ENCODE results near the gene PRPH2.

PRPH2 gene, protein sequence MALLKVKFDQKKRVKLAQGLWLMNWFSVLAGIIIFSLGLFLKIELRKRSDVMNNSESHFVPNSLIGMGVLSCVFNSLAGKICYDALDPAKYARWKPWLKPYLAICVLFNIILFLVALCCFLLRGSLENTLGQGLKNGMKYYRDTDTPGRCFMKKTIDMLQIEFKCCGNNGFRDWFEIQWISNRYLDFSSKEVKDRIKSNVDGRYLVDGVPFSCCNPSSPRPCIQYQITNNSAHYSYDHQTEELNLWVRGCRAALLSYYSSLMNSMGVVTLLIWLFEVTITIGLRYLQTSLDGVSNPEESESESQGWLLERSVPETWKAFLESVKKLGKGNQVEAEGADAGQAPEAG

DNA sequence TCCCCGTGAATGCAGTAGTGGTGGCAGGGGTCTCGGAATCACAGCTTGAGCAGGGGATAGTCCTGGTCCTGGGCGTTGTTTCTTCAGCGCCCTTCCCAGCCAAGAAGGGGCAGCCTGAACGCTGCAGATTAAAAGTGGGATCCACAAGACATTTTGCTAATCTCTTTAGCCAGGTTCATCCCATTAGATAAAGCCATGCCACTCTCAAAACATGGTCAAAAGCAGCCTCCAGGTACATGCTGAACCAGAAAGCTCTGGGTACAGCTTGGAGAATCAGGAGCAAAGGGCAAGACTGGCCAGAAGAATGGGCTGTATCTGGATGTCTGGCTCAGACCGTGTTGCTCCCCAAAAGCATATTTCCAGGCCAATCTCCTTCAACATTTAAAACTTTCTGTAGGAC is at the start of gene PRPH2:
PRPH2 (minus strand) TSS at position 101 of the 400 bp plus-strand sequence. CDS start 263 bp downstream, outside the sequence.
- no peak within 1 kb of the TSS for H3K4me3 ChIP-seq (ENCODE audit: low read depth in 1 of 2, low read length in 2 of 2)
- no peak within 1 kb of the TSS for H3K27ac ChIP-seq (ENCODE audit: low read length)
- H3K9me3 ChIP-seq (ENCODE audit: control insufficient read depth in 1 of 2, low read length in 2 of 2): no peaks in the 10 kb centered on the region
- H3K4me1 ChIP-seq (ENCODE audit: control insufficient read depth in 1 of 2, insufficient read depth in 2 of 2, low read length in 2 of 2): peaks cover 6 to 18% of the 10 kb centered on the region in 2 donors
- H3K36me3 ChIP-seq (ENCODE audit: control insufficient read depth in 1 of 2, insufficient read depth in 2 of 2, low read length in 2 of 2): peaks cover 8 to 9% of the 10 kb centered on the region in 2 donors
- no peaks in the 10 kb centered on the region for H3K27me3 ChIP-seq (ENCODE audit: low read depth, low read length)

DNA sequence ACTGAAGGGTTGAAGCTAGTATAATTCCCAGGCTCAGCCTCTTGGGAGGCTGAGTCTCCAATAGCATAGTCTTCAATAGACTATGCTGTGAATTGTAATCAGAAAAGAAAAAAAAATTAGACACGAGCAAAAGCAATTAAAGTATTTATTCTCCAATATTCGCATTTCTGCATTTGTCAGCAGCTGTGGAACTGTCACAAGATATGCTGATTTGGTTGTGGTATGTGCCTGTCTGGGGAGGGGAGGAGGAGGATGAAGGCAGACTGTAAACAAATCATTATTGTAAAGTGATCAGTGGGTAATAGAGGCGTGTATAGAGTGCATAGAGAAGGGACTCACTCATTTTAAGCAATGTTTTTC is 49.3 kb upstream of the PRPH2 start:
- no peak overlapping the region for H3K4me3 ChIP-seq (ENCODE audit: low read depth in 1 of 2, low read length in 2 of 2)
- no peaks in the 10 kb centered on the region for H3K27me3 ChIP-seq (ENCODE audit: low read depth, low read length)
- H3K36me3 ChIP-seq (ENCODE audit: control insufficient read depth in 1 of 2, insufficient read depth in 2 of 2, low read length in 2 of 2): no peaks in the 10 kb centered on the region
- no peak overlapping the region for H3K27ac ChIP-seq (ENCODE audit: low read length)
- peaks cover 0 to 4% of the 10 kb centered on the region in 2 donors for H3K4me1 ChIP-seq (ENCODE audit: control insufficient read depth in 1 of 2, insufficient read depth in 2 of 2, low read length in 2 of 2)
- H3K9me3 ChIP-seq (ENCODE audit: control insufficient read depth in 1 of 2, low read length in 2 of 2): no peaks in the 10 kb centered on the region

DNA sequence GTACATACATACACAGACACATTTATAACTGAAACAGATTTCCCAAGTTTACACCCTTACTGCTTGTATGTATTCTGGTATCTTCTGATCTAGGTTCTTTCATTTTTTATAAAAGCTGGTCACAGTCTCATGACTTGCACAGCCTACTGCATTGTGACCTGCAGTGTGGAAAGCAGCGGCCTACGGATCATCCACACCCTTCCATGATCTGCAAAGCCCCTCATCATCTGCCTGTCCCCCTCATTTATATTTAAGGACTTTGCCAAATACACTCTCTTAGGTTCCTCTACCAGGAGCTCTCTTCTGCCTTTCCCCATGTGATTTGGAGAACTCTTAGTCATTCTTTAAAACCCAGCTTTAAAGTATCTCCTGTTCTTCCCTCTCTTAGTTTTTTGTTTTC is 47.4 kb upstream of the PRPH2 start:
- Histone ChIP-seq H3K9me3 (ENCODE audit: control insufficient read depth in 1 of 2, low read length in 2 of 2) (no peaks in the 10 kb centered on the region), H3K27ac (ENCODE audit: low read length) (no peak overlapping the region), H3K36me3 (ENCODE audit: control insufficient read depth in 1 of 2, insufficient read depth in 2 of 2, low read length in 2 of 2) (peaks cover 0 to 5% of the 10 kb centered on the region in 2 donors), H3K4me3 (ENCODE audit: low read depth in 1 of 2, low read length in 2 of 2) (no peak overlapping the region), H3K4me1 (ENCODE audit: control insufficient read depth in 1 of 2, insufficient read depth in 2 of 2, low read length in 2 of 2) (peaks cover 0 to 4% of the 10 kb centered on the region in 2 donors), H3K27me3 (ENCODE audit: low read depth, low read length) (no peaks in the 10 kb centered on the region)

DNA sequence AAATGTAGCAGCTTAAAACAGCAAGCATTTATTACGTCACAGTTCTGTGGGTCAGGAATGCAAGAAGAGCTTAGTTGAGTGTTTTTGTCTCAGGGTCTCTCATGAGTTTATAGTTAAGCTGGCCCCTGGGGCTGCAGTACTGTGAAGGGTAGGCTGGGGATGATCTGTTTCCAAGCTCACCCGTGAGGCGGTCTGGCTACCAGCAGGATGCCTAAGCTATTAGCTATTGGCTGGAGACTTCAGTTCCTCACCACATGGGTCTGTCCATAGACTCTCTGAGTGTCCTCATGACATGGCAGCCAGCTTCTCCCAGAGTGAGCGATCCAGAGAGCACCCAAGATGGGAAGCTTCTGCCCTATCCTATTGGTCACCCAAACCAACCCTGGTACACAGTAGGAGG is 46.7 kb upstream of the PRPH2 start:
- H3K36me3 ChIP-seq (ENCODE audit: control insufficient read depth in 1 of 2, insufficient read depth in 2 of 2, low read length in 2 of 2): peaks cover 0 to 5% of the 10 kb centered on the region in 2 donors
- no peaks in the 10 kb centered on the region for H3K9me3 ChIP-seq (ENCODE audit: control insufficient read depth in 1 of 2, low read length in 2 of 2)
- H3K27ac ChIP-seq (ENCODE audit: low read length): no peak overlapping the region
- H3K4me3 ChIP-seq (ENCODE audit: low read depth in 1 of 2, low read length in 2 of 2): no peak overlapping the region
- H3K27me3 ChIP-seq (ENCODE audit: low read depth, low read length): no peaks in the 10 kb centered on the region
- H3K4me1 ChIP-seq (ENCODE audit: control insufficient read depth in 1 of 2, insufficient read depth in 2 of 2, low read length in 2 of 2): peaks cover 0 to 4% of the 10 kb centered on the region in 2 donors

DNA sequence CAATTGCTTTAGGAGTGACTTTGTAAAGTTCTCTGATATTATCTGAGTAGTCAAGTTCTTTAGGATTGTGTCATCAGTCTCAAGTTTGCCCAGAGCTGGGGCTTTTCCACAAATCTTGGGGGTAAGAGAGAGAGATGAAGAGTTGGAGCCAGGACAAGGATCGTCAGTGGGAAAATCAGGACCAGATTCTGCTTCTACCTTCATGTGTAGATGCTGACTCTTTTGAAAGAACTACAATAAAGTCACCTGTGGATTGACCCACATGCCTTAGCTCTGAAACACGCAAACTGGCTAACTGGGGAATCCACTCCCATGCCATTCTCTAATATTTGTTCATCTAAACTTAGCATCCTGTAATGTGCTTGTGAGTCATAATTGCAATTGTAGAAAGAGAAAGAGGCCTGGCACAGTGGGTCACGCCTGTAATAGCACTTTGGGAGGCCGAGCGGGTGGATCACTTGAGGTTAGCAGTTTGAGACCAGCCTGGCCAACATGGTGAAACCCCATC is 43.8 kb upstream of the PRPH2 start:
- Histone ChIP-seq H3K4me3 (ENCODE audit: low read depth in 1 of 2, low read length in 2 of 2) (no peak overlapping the region), H3K36me3 (ENCODE audit: control insufficient read depth in 1 of 2, insufficient read depth in 2 of 2, low read length in 2 of 2) (peaks cover 0 to 5% of the 10 kb centered on the region in 2 donors), H3K4me1 (ENCODE audit: control insufficient read depth in 1 of 2, insufficient read depth in 2 of 2, low read length in 2 of 2) (no peaks in the 10 kb centered on the region), H3K27me3 (ENCODE audit: low read depth, low read length) (no peaks in the 10 kb centered on the region), H3K9me3 (ENCODE audit: control insufficient read depth in 1 of 2, low read length in 2 of 2) (no peaks in the 10 kb centered on the region), H3K27ac (ENCODE audit: low read length) (no peak overlapping the region)

DNA sequence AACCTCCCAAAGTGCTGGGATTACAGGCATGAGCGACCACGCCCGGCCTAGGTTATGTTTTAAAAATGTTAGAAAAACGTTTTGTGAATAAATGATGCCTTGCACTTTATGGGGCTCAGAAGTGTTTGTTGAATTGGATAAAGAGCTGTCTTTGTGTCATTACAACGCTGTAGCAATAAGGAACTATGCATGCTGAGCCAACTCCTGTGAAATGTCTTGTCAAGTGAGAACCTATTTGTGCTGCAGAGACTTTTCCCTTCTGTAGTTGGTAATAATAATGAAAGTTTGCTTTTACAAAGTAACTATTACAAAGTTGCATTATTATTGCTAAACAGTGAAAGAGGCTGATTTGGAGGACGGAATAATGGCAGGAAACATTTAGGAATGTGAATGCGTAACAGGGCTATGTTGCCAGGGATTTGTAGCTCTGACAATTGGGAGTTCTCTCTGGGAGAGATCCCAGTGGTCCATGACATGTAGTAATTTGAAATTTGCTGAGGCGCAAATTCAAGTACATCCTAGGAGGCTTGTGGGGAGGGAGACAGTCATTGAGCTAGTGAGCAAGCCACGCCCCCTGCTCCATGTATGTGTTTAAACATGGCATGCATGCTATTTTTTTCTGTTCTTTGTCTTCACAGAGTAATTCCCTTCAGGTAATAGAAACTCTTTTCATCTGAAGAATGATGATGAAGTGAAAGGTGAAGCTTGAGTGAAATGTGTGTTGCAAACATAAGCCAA is 42.7 kb upstream of the PRPH2 start:
- no peaks in the 10 kb centered on the region for H3K27me3 ChIP-seq (ENCODE audit: low read depth, low read length)
- H3K4me3 ChIP-seq (ENCODE audit: low read depth in 1 of 2, low read length in 2 of 2): no peak overlapping the region
- H3K4me1 ChIP-seq (ENCODE audit: control insufficient read depth in 1 of 2, insufficient read depth in 2 of 2, low read length in 2 of 2): no peaks in the 10 kb centered on the region
- H3K36me3 ChIP-seq (ENCODE audit: control insufficient read depth in 1 of 2, insufficient read depth in 2 of 2, low read length in 2 of 2): peaks cover 0 to 5% of the 10 kb centered on the region in 2 donors
- H3K27ac ChIP-seq (ENCODE audit: low read length): no peak overlapping the region
- no peaks in the 10 kb centered on the region for H3K9me3 ChIP-seq (ENCODE audit: control insufficient read depth in 1 of 2, low read length in 2 of 2)

DNA sequence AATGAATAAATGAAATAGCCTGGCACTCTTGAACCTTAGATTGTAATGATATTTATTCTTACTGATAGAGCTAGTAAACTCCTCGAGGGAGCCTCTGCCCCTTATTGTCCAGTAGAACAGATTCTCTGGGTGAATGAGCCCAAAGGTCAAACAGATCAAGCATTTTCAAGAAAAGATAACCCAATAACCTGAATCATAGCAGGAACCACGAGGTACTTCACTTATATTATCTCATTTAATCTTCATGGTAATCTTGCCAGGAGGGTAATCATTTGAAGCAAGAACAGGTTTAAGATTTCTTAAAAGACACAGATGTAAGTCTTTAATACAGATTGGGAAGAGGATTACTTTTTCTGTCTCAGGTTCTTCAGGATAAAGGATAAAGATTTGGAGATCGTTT is 40.6 kb upstream of the PRPH2 start:
- Histone ChIP-seq H3K36me3 (ENCODE audit: control insufficient read depth in 1 of 2, insufficient read depth in 2 of 2, low read length in 2 of 2) (peaks cover 0 to 5% of the 10 kb centered on the region in 2 donors), H3K9me3 (ENCODE audit: control insufficient read depth in 1 of 2, low read length in 2 of 2) (no peaks in the 10 kb centered on the region), H3K27ac (ENCODE audit: low read length) (no peak overlapping the region), H3K4me1 (ENCODE audit: control insufficient read depth in 1 of 2, insufficient read depth in 2 of 2, low read length in 2 of 2) (no peaks in the 10 kb centered on the region), H3K4me3 (ENCODE audit: low read depth in 1 of 2, low read length in 2 of 2) (no peak overlapping the region), H3K27me3 (ENCODE audit: low read depth, low read length) (no peaks in the 10 kb centered on the region)

DNA sequence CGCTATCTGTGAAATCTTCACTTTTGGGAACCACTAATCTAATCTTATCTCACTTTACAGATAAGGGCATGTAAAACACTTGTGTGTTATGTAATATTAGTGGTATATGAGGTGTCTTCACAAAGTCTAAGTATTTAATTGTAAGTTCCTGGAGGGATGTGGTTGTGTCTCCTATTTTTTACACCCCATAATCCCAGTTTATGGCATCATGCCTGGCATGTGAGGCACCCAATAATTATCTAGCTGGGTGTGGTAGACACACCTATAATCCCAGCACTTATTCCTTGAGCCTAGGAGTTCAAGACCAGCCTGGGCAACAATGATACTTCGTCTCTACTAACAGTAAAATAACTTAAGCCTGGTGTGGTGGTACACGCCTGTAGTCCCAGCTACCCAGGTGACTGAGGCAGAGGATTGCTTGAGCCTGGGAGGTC is 40.0 kb upstream of the PRPH2 start:
- no peak overlapping the region for H3K27ac ChIP-seq (ENCODE audit: low read length)
- no peaks in the 10 kb centered on the region for H3K4me1 ChIP-seq (ENCODE audit: control insufficient read depth in 1 of 2, insufficient read depth in 2 of 2, low read length in 2 of 2)
- no peak overlapping the region for H3K4me3 ChIP-seq (ENCODE audit: low read depth in 1 of 2, low read length in 2 of 2)
- H3K9me3 ChIP-seq (ENCODE audit: control insufficient read depth in 1 of 2, low read length in 2 of 2): no peaks in the 10 kb centered on the region
- peaks cover 0 to 5% of the 10 kb centered on the region in 2 donors for H3K36me3 ChIP-seq (ENCODE audit: control insufficient read depth in 1 of 2, insufficient read depth in 2 of 2, low read length in 2 of 2)
- H3K27me3 ChIP-seq (ENCODE audit: low read depth, low read length): no peaks in the 10 kb centered on the region

DNA sequence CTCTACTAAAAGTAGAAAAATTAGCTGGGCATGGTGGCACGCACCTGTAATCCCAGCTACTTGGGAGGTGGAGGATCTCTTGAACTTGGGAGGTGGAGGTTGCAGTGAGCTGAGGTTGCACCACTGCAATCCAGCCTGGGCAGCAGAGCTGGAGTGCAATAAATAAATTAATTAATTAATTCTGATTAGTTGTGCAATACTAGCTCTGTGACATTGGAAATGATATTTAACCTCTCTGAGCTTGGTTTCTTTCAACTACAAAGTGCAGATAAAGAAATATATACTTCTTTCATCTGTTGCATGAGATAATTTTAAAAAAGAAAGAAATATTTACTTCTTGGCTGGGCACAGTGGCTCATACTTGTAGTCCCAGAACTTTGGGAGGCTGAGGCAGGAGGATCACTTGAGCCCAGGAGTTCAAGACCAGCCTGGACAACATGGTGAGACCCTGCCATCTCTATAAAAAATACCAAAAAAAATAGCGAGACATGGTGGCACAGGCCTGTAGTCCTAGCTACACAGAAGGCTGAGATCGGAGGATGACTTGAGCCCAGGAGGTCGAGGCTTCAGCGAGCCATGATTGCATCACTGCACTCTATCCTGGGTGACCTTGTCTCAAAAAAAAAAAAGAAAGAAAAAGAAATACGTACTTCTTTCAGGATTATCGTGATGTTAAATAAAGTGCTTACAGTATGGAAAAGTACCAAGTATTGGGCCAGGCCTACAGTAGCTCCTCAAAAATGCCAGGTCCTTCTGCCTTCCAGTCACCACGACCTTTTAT is 39.1 kb upstream of the PRPH2 start:
- Histone ChIP-seq H3K27me3 (ENCODE audit: low read depth, low read length) (no peaks in the 10 kb centered on the region), H3K4me3 (ENCODE audit: low read depth in 1 of 2, low read length in 2 of 2) (no peak overlapping the region), H3K4me1 (ENCODE audit: control insufficient read depth in 1 of 2, insufficient read depth in 2 of 2, low read length in 2 of 2) (no peaks in the 10 kb centered on the region), H3K27ac (ENCODE audit: low read length) (no peak overlapping the region), H3K9me3 (ENCODE audit: control insufficient read depth in 1 of 2, low read length in 2 of 2) (no peaks in the 10 kb centered on the region), H3K36me3 (ENCODE audit: control insufficient read depth in 1 of 2, insufficient read depth in 2 of 2, low read length in 2 of 2) (peaks cover 0 to 5% of the 10 kb centered on the region in 2 donors)

DNA sequence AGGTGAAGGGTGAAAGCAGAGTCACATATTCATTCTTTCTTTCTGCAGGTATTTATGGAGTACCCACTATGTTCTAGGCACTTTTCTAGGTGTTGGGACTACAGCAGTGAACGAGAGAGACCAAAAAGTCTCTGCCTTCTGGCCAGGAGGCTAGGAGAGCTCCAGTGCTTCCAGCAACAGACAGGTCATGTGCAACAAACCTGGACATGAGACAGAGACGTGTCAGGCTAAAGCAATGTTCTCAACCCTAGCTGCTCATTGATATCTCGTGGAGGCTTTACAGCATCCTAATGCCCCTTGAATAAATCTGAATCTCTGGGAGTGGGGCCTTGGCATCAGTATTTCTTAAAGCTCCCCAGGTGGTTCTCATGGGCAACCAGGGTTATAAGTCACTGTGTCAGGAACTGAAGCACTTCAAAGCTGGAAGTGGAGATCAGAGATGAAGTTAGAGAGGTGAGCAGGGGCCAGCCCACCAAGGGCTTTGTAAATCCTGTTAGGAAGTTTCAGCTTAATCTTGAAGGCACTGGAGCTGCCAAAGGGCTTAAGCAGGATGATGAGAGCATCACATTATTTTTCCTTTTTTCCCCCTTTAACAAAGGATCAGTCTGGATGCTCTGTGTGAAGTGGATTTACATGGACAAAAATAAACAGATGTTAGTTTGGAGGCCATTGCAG is 36.5 kb upstream of the PRPH2 start:
- Histone ChIP-seq H3K27ac (ENCODE audit: low read length) (no peak overlapping the region), H3K4me1 (ENCODE audit: control insufficient read depth in 1 of 2, insufficient read depth in 2 of 2, low read length in 2 of 2) (no peaks in the 10 kb centered on the region), H3K27me3 (ENCODE audit: low read depth, low read length) (no peaks in the 10 kb centered on the region), H3K4me3 (ENCODE audit: low read depth in 1 of 2, low read length in 2 of 2) (no peak overlapping the region), H3K36me3 (ENCODE audit: control insufficient read depth in 1 of 2, insufficient read depth in 2 of 2, low read length in 2 of 2) (no peaks in the 10 kb centered on the region), H3K9me3 (ENCODE audit: control insufficient read depth in 1 of 2, low read length in 2 of 2) (no peaks in the 10 kb centered on the region)

Measured in muscle layer of duodenum (tissue), 2 donors.